Posterior cingulate gyrus (tissue), 11 donors: ENCODE data around the gene ATP10A.

ENCODE experiments used
- DNase-seq, 10 donors: peaks; one replicate each; pipeline versions ENCODE4 v3.0.0 to v3.0.0-alpha.2; 2020 to 2021; ENCODE audit warnings: mixed read lengths in 3 of 10
- intact Hi-C: fragments of 100-400 bp; cut with DNase I; formaldehyde crosslinking; loops from one replicate; pipeline ENCODE4 v1.15.1; 2023

Gene ATP10A

DNA sequence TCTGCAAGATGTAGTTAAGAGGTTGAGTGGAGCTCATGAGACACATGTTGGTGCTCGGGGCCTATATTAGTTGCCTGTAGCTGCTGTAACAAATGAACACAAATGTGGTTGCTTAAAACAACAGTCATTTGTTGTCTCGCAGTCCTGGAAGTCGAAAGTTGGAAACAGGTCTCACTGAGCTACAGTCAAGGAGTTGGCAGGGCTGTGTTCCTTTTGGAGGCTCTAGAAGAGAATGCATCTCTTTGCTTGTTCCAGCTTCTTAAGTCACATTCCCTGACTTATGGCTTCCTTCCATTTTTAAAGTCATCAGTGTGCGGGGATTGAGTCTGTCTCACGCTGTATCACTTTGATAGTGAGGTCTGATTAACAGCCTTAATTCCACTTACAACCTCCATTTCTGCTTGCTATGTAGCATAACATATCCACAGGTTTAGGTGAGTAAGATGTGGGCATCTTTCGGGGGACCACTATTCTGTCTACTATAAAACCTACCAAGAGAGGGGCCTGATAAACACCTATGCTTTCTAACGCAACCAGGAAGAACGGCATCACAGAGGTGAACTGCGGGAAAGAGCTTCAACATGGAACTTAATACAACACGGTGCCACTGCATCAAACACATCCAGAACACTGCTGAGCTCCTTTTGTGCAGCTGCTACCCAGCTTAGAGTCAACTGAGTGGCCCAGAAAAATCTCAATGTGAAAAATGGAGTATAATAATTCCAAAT, 119.4 kb downstream of the ATP10A start:
- DNase-seq: no peak
- intact Hi-C loops: no loop called here

DNA sequence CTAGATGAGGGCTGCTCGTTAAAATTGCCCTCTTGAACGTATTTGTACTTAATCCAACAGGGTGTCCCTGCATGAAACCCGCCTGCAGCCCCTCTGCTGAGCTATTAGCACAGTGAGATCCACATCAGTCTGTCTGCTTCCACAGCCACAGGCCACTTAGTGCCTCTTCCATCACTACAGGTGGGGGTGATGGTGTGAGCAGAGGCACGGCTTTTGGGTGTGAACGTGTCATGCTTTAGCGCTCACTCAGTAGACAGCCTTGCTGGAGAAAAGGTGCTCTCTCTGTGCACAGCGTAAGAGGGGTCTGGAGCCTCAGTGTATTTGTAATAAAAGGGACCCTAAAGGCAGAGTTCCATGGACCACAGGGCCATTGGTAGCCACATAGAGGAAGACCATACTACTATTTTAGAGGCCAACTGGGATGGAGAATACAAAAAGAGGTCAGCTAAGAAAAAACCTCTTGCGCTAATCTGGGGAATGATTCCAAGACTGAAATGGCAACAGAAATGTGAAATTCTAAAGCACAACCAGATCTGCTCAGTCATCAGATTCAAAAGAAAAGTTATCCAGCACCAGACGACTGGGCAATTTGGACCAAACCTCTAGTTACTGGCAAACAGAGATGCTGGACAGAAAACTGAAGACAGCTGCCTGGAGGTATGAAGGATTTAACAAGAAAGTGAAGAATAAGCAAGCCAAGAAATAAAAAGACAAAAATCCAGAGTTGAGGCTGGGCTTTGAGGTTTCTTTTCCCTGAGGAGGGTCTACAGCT, 120.2 kb downstream of the ATP10A start:
- intact Hi-C loops: no loop called here
- no peak for DNase-seq

DNA sequence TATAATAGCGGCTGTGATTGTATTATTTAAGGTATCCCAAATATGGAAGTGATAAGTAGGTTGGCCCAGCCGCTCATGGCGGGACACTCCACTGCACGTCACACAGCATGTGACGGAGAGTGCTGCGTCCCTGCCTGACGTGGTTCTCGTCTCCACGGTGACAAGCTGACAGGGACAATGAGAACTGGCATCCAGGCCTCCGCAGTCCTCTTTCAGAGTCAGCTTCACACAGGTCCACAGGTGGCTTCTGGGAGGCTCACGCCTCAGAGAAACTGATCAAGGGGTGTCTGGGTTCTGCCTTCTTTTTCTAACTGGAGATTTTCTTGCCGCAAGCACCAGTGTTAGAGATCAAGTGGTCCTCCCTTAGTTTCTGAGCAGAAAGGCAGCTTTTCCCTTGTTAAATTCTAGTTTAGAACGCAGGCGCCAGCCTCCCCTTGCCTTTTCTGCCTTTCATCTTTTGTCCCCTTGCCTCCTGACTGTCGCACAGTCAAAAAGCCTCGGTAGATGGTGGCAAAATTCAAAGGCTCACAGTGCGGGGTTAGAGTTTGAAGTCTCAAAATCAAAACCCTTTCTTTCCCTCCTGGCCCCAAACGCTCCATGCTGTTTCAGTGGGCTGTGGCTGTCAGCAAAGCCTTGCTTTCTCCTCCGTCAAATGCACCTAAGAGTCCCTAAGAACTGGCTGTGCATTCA, 120.9 kb downstream of the ATP10A start:
- intact Hi-C loops: no loop called here
- no peak for DNase-seq

DNA sequence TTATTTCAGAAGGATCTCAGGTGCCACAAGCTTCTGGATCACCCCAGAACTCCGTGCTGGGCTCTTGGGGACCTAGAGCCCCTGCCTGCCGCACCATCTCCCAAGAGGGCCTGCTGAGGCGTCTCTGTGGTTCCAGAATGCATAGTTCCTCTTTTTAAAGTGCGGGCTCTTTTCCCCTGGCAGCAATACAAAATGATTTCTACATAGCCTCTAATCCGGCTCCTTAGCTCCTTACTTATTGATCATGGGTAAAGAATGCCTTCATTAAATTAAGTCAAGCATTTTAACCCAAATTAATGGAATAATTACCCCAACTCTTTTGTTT, 121.9 kb downstream of the ATP10A start:
- DNase-seq: no peak
- intact Hi-C loops: no loop called here

DNA sequence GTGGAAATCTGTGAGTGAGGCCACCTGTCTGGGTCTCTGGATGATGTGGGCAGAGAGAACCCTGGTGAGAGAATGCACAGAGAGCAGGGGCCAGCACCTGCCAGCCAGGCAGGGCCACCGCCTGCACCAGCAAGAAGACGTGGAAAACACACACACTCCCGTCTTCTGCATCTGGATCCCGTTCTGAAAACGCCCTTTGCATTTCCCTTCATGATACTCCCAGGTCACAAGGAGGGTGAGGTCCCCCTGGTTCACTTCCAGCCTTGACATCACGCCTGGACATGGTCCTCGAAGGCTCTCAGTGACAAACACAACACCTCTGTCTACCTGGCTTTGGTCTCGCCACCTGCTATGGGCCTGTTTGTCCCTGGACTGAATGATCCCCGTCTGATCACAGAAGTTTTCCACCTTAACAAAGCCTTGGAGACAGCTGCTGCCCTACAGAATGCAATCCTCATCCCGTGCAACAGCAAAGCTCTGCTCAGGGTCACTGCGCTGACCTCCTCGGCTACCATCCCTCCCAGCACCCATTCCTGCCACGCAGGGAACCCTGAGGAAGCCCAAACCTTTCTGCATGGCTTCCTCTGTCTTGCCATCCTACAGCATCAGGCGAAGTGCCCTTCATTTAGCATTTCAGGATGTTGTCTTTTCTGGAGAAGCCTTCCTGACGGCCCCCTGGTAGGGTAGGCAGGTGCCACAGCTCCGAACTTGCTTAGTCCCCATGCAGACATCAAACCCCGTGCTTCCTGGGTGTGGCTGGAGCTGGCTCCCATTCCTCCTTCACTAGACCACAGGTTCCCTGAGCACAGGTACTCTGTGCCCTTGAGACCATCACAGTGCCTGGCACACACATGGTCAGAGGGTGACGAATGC, 122.5 kb downstream of the ATP10A start:
- no peak for DNase-seq
- intact Hi-C loops: no loop called here

DNA sequence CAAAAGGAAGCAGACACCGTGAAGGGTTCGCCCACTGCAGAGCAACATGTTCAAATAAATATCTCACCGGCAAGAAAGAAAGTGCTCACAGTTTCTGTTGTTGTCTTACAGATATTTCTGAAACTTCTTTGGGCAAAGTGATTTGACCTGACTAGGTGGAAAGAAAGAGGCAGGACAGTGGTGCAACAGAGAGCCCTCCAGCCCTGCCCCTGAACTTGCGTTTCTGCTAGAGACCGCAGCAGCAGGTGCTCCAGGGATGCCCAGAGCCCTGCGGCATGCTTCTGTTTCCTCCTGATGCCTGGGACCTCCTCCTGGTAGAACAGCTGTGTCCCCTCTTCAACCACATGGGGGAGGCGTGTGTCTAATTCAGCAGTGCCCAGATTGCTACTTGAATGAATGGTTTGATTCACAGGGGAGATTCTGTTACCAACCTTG, 123.4 kb downstream of the ATP10A start:
- intact Hi-C loops: no loop called here
- DNase-seq: peak in 3 of 10 donors; percentile 22 to 92 (median 42)

DNA sequence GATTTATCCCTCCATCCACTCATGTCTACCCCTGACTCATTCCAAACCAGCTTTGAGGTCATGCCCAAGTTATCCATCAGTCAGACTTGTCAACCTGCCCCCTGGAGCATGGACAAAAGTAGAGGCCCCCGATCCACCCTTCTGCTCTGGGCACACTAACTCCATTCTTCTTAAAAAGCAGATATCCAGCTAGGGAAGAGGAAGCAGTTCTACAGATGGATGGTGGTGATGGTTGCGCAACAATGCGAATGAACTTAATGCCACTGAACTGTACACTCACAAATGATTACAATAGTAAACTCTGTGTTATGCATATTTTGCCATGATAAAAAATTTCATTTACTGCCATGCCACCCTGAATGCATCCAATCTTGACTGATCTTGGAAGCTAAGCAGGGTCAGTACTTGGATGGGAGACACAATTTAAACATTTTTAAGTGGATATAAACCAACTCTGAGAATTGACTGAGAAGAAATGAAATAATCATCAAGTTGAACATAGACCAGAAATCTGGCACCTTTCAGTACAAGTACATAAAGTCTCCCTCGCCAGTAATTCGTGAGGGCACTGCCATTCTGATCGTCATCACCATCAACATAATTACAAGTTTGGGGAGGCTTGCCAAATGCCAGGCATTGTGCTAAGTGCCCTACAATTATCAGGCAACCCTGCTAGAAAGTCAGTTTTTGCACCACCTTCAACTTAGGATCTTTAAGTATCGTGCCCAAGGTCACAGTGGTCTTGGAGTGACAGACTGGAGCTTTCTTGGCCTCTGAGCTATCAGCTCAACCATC, 124.8 kb downstream of the ATP10A start:
- intact Hi-C loops: no loop called here

DNA sequence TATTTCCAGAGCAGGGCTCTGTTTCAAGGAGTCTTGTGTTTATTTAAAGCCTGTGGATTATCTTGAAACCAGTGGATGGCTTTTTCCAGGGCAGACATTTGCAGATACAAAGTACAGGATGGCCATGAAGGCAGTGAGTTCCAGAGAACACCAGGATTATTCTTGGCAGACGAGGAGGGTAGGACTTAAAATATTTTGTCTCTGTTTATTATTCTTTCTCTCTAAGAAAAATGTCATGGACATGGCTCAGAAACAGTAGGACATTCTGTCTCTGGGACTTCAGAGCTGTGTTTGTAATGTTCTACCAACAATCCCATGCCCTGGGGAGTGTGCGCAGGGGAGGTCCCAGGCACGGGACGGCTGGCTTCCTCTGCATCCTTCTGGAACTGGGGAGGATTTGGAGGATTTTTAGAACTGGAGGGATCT, 125.9 kb downstream of the ATP10A start:
- intact Hi-C loops: no loop called here
- DNase-seq: no peak

More for the DNA sequence above, 124.8 kb downstream of the ATP10A start:
- DNase-seq: no peak

DNA sequence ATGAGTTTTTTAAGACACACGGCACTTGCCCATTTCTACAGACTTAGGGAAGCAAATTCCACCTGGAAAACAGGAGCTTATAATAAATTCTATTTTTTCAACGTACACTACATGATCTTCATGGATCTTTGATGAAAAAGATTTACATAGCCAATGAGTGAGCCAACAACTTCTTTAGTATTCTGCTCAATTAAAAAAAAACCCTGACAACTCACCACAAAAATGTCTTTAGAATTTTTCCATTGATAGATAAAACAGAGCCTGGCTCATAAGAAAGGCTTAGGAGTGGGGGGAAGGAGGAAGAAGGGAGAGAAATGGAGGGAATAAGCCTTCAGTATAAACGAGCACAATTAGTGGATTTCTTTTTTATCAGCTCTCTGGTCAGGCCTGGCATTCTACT, 126.7 kb downstream of the ATP10A start:
- intact Hi-C loops: no loop called here

DNA sequence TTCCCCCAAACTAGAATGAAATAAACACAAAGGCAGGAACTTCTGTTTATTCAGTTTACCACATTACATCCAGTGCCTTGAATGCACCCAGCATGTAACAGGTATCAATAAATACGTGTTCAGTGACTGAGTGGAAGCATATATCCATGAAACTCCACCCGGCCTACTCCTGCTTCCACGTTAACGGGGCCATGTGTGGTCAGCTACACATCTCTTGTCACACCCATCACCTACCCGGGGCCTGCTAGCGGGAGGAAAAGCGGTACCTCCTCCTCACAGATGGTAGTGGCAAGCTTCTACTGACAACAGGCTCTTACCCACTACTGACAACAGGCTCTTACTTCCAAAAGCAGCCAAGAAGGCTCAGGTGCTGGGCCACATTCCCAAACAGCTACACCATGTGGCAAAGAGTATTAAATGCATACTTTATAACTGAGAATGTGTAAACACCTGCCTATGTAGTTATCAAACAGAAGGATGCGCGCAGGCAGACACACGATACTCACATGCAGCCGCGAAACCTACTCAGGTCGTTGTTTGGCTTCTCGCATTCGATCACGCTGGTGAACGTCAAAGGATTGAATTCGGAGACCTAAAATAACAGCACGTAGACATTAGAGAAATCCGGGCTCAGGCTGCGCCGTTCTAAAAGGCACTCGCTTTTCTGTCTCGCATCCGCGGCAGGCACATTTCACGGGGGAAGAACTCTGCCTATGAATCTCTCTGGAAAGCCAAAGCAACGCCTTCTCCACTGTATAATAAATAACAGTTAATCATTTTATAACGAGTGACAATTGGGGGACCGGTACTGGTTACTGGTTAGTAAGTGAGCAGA, 127.4 kb downstream of the ATP10A start:
- intact Hi-C loops: no loop called here
- peak in 1 of 10 donors; percentile 85 for DNase-seq

More for the DNA sequence above, 126.7 kb downstream of the ATP10A start:
- DNase-seq: no peak

DNA sequence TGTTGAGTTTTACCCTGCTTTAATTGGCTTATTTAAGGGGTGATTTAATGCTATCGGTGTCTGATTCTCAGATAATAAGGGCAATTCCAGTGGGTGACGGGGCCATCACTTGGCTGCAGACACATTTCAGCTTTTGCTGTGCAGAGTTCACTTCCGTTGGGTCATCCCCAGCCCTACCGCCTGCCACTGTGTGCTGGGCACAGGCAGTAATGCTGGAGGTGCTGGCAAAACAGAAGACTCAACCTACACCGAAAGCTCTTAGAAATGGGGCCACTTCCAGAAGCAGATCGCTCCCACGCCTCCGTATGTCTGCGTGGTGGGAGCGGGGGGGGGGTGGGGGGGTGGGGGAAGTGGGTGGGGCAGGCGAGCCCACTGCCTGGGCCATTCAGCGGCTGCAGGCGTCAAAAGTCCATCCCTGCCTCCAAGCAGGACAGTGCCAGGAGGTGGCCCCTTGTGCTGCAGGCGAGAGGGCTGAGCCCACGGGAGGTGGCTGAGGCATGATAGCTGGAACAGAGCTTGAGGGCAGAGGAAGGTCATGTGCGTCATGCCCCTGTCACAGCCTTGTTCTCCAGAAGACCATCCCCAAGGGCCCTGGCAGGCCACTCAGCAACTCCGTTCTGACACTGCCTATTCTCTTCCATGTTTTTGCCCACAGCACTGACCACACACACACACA, 128.3 kb downstream of the ATP10A start:
- DNase-seq: no peak
- intact Hi-C loops: no loop called here

DNA sequence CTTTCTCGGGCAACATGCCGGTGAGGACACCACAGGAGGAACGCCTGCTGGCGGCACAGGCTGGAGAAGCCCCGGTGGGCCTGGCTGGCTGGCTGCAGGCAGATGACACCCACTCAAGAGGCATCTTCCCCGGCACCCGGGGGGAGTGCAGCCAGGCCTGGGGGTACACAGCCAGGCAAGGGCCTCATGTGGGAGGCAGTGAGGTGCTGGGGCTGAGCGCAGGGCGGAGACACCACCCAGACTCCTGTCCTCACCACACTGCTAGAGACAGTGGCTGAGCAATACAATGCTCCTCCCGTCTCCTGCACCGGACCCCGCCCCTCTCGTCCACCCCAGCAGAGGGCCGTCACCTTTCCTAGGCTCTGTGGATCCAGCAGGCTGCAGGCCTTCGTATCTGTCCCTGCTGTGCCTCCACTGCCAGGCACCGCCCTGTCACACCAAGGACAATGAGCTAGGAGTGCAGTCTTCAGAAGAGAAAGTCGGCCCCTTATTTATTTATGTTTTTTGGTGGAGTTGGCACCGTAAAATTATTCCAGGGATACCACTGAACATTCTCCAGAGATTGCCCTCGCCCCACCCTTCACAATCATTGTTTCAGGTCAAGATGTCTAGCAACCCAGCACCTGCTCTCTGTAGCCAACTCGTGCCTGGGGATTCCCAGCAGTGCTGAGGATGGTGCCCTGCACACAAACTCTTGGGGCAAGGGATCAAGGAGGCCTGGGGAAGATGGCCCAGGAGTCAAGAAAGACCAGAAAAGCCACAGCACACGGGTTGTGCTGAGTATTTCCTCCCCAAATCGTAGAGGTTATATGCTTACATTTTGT, 129.1 kb downstream of the ATP10A start:
- peak in 1 of 10 donors; percentile 80 for DNase-seq
- intact Hi-C loops: no loop called here

DNA sequence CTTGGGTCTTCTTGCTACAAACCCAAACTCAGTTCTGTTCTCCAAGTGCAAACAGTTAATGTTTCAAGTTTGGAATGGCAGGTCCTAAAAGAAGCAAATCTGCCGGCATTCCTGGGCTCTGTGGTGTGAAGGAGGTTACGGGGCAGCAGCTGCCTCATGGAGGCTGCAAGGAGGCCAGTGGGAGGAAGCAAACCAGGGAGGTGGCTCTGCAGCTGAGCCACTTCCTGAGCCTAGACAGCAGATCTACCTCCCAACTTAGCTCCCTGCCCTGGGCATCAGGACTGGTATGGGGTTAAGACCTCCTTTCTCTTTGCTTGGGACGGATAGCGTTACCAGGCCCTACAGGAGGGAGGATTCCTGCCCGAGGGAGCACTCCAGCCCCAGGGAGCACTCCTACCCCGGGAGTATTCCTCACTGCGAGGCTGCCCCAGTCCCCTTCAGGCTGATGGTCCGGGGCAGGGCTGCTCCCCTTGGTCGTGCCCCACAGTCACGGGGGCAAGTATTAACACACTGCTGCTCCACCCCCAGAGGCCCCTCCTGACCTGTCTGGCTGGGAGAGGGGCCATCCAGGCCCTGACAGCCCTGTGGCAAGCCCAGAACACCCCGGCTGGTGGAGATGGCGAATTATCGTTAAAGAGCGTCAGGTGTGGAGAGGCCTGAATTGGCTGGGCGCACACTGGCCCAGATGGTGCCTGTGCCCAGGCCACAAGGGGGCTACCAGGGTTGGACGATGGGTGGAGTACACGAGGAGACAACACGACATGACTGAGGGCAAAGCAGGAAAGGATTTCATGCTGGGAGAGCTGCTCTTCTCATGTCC, 129.9 kb downstream of the ATP10A start:
- intact Hi-C loops: no loop called here
- no peak for DNase-seq

DNA sequence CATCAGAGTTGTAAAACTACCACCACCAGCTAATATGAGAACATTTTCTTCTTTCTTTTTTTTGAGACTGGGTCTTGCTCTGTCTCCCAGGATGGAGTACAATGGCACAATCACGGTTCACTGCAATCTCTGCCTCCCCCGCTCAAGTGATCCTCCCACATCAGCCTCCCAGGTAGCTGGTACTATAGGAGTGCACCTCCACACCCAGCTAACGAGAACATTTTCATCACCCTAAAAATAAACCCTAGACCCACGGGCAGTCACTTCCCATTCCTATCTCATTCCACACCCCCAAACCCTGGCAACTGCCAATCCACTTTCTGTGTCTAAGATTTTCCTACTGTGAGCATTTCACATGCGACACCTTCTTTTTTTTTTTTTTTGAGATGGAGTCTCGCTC, 130.9 kb downstream of the ATP10A start:
- intact Hi-C loops: no loop called here
- DNase-seq: no peak

DNA sequence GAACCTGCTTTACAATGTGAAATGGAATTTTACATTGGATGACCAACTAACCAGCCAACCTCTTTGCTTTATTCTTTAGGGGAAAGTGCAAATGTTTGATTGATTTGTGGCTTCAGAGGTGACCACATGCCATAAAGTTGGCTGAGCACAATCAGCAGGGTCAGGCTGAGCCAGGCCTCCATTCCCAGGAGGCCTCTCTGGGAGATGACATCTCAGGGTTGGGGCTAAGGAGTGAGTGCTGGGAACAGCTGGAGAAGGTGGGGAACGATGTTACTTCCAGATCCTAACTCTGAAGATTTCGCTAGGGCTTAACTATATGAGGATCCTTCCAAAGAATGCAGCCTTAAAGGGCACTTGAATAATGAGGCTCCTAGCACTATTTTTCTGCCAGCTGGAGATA, 131.7 kb downstream of the ATP10A start:
- peak in 1 of 10 donors; percentile 12 for DNase-seq
- intact Hi-C loops: no loop called here

DNA sequence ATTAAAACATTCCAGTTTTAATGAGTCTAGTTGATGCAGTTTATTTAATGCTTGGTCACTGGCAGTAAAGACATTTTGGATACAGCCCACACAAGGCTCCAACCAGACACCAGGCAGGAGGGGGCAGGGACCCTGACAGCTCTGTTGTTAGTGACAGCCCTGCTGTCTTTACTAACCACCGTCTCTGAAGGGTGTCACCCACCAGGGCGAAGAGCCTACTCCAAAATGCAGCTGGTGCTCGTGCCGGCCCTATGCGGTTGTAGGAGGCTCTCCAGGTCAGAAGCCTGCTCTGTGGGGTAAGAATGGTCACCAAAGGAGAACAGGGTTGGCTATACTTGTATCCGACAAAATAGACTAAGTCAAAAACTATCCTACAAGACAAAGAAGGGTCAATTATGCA, 132.2 kb downstream of the ATP10A start:
- DNase-seq: no peak
- intact Hi-C loops: no loop called here

DNA sequence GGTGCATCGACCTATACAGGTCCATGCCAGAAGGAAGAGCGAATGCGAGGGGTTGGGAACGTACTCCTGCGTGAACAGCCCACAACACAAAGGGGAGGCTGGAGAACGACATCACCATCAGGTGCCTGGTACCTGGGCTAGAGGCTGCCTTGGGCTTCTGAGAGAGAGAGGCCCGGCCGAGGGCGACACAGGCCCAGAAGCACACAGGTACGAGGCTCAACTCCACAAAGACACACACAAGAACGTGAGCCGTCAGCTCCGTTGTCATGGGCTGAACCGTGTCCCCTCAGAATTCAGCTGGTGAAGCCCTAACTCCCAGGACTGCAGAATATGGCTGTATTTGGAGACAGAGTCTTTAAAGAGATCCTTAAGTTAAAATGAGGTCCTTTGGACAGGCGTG, 134.3 kb downstream of the ATP10A start:
- intact Hi-C loops: no loop called here
- peak in 1 of 10 donors; percentile 18 for DNase-seq
